Measurements from ENCODE around the gene CD6. TPM values are rescaled to one million over a fixed set of nuclear protein-coding genes. Genes with fewer than 3 reads are reported as not detected.

The CD6 gene
- total RNA-seq, 1 experiment from 2014 or later, result not detected

DNA sequence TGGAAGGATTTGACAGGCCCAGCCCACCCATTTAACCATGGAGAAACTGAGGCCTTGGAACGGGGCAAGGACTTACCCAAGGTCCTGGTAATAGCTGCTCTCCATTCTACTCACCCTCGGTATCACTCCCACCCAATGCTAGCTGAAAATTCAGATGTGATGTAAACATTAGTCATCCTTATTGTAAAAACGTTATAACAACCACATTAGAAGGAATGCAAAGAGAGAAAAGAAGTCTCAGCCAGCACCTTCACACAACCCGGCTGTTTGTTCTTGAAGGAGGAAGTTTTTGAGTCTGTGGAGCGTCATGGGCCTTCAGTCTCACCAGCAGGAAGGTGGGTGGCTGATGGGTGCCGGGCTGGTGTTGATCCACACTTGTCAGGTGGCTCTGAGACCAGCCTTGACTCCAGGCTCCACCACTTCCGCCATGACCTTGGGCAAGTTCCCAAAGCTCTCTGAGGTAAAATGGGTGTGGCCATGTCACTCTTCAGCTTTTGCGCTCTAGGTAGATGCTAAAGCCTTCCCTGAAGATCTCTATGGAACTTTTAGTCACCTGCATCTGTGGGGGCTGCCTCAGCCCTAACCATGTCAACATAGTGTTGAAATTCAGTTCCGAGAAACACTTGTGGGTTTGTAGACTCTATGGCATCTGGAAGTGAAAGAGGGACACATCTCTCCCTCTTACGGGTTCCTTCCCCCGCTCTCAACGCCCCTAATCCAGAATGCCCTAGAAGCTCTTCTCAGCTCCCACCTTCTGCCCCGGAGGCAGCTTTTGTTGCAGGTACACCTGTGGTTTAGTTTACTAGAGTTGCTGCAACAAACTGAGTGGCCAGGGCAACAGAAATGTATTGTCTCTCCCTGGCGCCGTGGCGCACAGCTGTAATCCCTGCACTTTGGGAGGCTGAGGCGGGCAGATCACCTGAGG is 14.8 kb downstream of the CD6 start:
- no peak for DNase-seq
- no peak overlapping the region for H3K4me3 ChIP-seq (ENCODE audit: low read length)
- H3K36me3 ChIP-seq (ENCODE audit: insufficient read depth, low read length), result no peaks in the 10 kb centered on the region
- no peak overlapping the region for H3K27ac ChIP-seq (ENCODE audit: low read length)
- peaks cover 10% of the 10 kb centered on the region for H3K4me1 ChIP-seq (ENCODE audit: low read length)
- H3K4me2 ChIP-seq (ENCODE audit: low read depth, low read length, poor library complexity, severe bottlenecking), result no peak overlapping the region
- no peak overlapping the region for H2AFZ ChIP-seq (ENCODE audit: low read length)
- no peaks in the 10 kb centered on the region for H4K20me1 ChIP-seq (ENCODE audit: insufficient read depth, low read depth, low read length)
- H3K9me2 ChIP-seq (replicated peaks; ENCODE audit: insufficient read depth, low read length), result no peaks in the 10 kb centered on the region
- H3K9ac ChIP-seq (ENCODE audit: low read length), result no peak overlapping the region
- no peaks in the 10 kb centered on the region for H3K9me3 ChIP-seq (ENCODE audit: low read length)
- no peaks in the 10 kb centered on the region for H3K79me2 ChIP-seq (ENCODE audit: low read length)
- no peaks in the 10 kb centered on the region for H3K27me3 ChIP-seq (ENCODE audit: low read length)

DNA sequence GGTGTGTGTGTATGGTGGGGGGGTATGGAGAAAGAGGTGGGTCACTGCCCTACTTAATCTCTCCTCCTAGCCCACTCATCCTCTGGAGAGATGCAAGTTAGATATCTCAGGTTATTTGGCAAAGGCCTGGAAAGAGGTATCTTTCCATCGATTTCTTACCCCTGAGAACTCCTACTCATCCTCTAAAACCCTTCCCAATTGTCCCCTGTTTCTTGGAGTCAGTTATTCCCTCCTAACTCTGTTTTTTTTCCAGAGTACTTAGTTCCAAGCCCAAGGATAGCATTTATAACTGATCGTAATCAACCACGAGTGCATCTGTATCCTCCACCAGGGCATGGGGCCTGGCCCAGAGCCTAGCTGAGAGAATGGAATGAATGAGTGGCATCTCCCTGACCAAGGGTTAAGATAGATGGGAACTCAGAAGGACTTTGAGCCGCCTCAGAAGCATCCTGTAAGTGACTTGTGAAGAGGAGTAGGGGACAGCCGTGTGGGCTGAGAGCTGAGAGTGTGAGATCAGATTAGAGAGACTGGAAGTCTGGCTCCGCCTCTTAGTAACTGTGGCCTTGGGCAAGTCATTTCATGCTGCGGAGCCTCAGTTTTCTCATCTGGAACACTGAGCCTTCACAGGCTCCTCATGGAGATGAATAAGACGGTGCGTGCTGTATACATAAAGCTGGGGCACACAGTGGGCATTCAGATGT is 16.2 kb downstream of the CD6 start:
- Histone ChIP-seq H3K36me3 (ENCODE audit: insufficient read depth, low read length) (no peaks in the 10 kb centered on the region), H3K27me3 (ENCODE audit: low read length) (no peaks in the 10 kb centered on the region), H3K4me1 (ENCODE audit: low read length) (peaks cover 10% of the 10 kb centered on the region), H3K9ac (ENCODE audit: low read length) (no peak overlapping the region), H3K79me2 (ENCODE audit: low read length) (no peaks in the 10 kb centered on the region), H3K4me2 (ENCODE audit: low read depth, low read length, poor library complexity, severe bottlenecking) (no peak overlapping the region), H2AFZ (ENCODE audit: low read length) (no peak overlapping the region), H3K9me2 (replicated peaks; ENCODE audit: insufficient read depth, low read length) (no peaks in the 10 kb centered on the region), H3K27ac (ENCODE audit: low read length) (no peak overlapping the region), H3K9me3 (ENCODE audit: low read length) (no peaks in the 10 kb centered on the region), H4K20me1 (ENCODE audit: insufficient read depth, low read depth, low read length) (no peaks in the 10 kb centered on the region), H3K4me3 (ENCODE audit: low read length) (no peak overlapping the region)
- DNase-seq, result no peak

DNA sequence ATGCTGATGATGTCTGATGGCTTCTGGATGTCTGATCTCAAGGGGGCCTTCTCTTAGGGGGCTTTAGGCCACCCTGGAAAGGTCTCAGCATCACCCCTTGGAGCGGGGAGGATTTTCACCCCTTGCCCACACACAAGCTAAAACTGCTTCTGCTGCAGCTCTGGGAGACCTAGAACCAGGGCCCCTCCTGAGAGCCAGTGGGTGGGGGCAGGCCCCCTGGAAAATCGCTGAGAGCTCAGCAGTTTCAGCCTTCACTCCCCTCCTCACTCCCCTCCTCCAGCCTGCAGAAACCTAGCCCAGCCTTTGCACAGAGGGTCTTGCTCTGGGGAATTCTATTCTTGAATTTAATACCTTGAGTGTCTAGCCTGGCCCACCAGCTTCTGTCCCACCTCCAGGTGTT is 17.2 kb downstream of the CD6 start:
- Histone ChIP-seq H3K9me2 (replicated peaks; ENCODE audit: insufficient read depth, low read length) (no peaks in the 10 kb centered on the region), H3K27me3 (ENCODE audit: low read length) (no peaks in the 10 kb centered on the region), H3K36me3 (ENCODE audit: insufficient read depth, low read length) (no peaks in the 10 kb centered on the region), H4K20me1 (ENCODE audit: insufficient read depth, low read depth, low read length) (no peaks in the 10 kb centered on the region), H3K4me1 (ENCODE audit: low read length) (peaks cover 10% of the 10 kb centered on the region), H3K4me2 (ENCODE audit: low read depth, low read length, poor library complexity, severe bottlenecking) (no peak overlapping the region), H3K4me3 (ENCODE audit: low read length) (no peak overlapping the region), H3K27ac (ENCODE audit: low read length) (no peak overlapping the region), H3K79me2 (ENCODE audit: low read length) (no peaks in the 10 kb centered on the region), H3K9ac (ENCODE audit: low read length) (no peak overlapping the region), H3K9me3 (ENCODE audit: low read length) (no peaks in the 10 kb centered on the region), H2AFZ (ENCODE audit: low read length) (no peak overlapping the region)
- no peak for DNase-seq

DNA sequence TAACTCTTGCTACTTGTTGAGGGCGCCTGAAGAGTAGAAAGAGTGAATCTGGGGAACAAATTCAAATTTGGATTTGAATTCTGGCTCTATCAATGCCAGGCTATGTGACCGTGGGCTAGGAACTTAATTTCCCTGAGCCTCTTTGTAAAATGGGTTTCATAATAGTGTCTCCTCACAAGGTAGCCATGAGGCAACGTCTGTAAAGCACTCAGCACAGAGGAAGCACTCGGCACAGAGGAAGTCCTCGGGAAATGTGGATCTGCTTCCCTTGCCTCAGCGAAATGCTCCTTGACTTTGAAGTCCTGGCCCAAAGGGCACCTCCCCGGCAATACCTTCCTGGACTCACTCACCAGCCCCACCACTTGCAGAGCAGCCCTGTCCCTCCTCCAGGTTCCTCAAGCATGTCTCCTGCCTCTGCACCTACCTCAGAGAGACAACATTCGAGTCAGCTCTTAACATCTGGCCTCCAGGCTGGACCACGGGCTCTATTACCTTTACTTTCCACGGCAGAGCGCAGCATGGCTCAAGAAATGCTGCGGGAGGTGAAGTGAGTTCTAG is 17.7 kb downstream of the CD6 start:
- Histone ChIP-seq H3K4me3 (ENCODE audit: low read length) (no peak overlapping the region), H3K9me2 (replicated peaks; ENCODE audit: insufficient read depth, low read length) (no peaks in the 10 kb centered on the region), H3K27me3 (ENCODE audit: low read length) (no peaks in the 10 kb centered on the region), H3K27ac (ENCODE audit: low read length) (no peak overlapping the region), H3K4me1 (ENCODE audit: low read length) (peaks cover 10% of the 10 kb centered on the region), H3K9me3 (ENCODE audit: low read length) (no peaks in the 10 kb centered on the region), H3K9ac (ENCODE audit: low read length) (no peak overlapping the region; the same call in 1 of the 2 replicates), H3K4me2 (ENCODE audit: low read depth, low read length, poor library complexity, severe bottlenecking) (no peak overlapping the region), H3K36me3 (ENCODE audit: insufficient read depth, low read length) (no peaks in the 10 kb centered on the region), H4K20me1 (ENCODE audit: insufficient read depth, low read depth, low read length) (no peaks in the 10 kb centered on the region), H2AFZ (ENCODE audit: low read length) (no peak overlapping the region; the same call in 1 of the 2 replicates), H3K79me2 (ENCODE audit: low read length) (no peaks in the 10 kb centered on the region)
- DNase-seq, result no peak

DNA sequence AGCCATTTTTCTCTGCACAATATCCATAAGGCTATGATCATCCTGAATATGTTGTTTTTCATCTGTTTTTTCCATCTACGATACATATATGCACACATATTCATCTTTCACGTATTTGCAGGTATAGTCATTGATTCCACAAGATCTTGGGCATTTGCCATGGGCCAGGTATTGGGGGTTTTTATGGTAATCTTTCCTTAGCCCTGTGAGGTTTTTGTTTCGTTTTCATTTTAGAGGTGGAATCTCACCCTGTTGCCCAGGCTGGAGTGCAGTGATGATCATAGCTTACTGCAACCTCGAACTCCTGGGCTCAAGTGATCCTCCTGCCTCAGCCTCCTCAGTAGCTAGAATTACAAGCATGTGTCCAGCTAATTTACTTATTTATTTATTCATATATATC is 20.0 kb downstream of the CD6 start:
- no peaks in the 10 kb centered on the region for H3K36me3 ChIP-seq (ENCODE audit: insufficient read depth, low read length)
- H3K27ac ChIP-seq (ENCODE audit: low read length), result no peak overlapping the region
- DNase-seq, result no peak

DNA sequence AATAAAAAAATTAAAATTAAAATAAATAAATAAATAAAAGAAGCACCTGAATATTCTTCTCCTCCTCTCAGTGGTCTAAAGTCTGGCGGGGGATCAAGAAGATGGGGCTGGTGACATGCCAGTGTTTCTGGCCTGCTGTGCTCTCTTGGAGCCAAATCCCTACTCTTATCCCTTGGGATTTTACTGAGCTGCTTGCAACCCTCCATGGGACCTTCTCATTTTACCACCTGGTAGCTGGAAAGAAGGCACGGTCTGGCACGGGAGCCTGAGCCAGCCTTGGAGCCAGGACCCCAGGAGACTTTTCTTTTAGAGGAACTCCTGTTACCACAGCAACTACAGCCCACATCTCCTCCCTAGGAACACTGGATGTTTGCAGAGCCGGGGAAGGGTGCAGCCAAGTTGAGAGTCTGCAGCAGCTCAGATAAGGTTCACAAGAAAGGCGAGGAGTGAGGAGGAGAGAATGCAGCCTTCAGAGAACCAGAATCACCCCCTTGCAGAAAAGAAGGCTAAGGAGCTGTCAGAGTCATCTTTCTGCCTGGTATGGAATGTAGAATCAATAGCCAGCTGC is 21.4 kb downstream of the CD6 start:
- H3K27me3 ChIP-seq (ENCODE audit: low read length), result no peaks in the 10 kb centered on the region
- H3K9me2 ChIP-seq (replicated peaks; ENCODE audit: insufficient read depth, low read length), result no peaks in the 10 kb centered on the region
- no peak overlapping the region for H3K9ac ChIP-seq (ENCODE audit: low read length)
- no peak overlapping the region for H3K27ac ChIP-seq (ENCODE audit: low read length)
- H4K20me1 ChIP-seq (ENCODE audit: insufficient read depth, low read depth, low read length), result no peaks in the 10 kb centered on the region
- no peaks in the 10 kb centered on the region for H3K79me2 ChIP-seq (ENCODE audit: low read length)
- H3K4me1 ChIP-seq (ENCODE audit: low read length), result peaks cover 10% of the 10 kb centered on the region
- DNase-seq, result no peak
- no peaks in the 10 kb centered on the region for H3K9me3 ChIP-seq (ENCODE audit: low read length)
- H3K4me2 ChIP-seq (ENCODE audit: low read depth, low read length, poor library complexity, severe bottlenecking), result no peak overlapping the region
- no peaks in the 10 kb centered on the region for H3K36me3 ChIP-seq (ENCODE audit: insufficient read depth, low read length)
- H2AFZ ChIP-seq (ENCODE audit: low read length), result no peak overlapping the region
- no peak overlapping the region for H3K4me3 ChIP-seq (ENCODE audit: low read length)

More for the DNA sequence above, 20.0 kb downstream of the CD6 start:
- Histone ChIP-seq H3K79me2 (ENCODE audit: low read length) (no peaks in the 10 kb centered on the region), H4K20me1 (ENCODE audit: insufficient read depth, low read depth, low read length) (no peaks in the 10 kb centered on the region), H3K4me1 (ENCODE audit: low read length) (peaks cover 10% of the 10 kb centered on the region), H3K4me3 (ENCODE audit: low read length) (no peak overlapping the region), H3K4me2 (ENCODE audit: low read depth, low read length, poor library complexity, severe bottlenecking) (no peak overlapping the region), H3K27me3 (ENCODE audit: low read length) (no peaks in the 10 kb centered on the region), H2AFZ (ENCODE audit: low read length) (no peak overlapping the region), H3K9me3 (ENCODE audit: low read length) (no peaks in the 10 kb centered on the region), H3K9me2 (replicated peaks; ENCODE audit: insufficient read depth, low read length) (no peaks in the 10 kb centered on the region), H3K9ac (ENCODE audit: low read length) (no peak overlapping the region)

DNA sequence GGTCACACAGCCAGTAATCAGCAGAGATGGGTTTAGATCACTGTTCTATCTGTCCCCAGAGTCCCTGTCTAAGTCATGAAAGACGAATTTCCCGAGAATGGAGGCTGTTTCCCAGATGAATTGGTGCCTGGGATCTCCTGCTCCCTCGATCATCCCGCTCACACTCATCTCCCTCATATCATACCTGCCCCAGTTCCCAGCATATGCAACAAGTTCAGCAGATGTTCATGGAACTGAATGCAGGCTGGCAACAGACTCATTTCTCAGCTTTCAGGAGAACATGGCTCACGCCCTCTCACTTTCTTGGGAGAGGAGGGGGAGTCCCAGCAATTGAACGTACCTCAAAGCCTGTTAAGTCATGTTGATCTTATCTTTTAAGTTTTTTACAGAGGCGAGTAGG is 22.1 kb downstream of the CD6 start:
- H3K27ac ChIP-seq (ENCODE audit: low read length), result no peak overlapping the region
- no peaks in the 10 kb centered on the region for H3K9me3 ChIP-seq (ENCODE audit: low read length)
- H3K9ac ChIP-seq (ENCODE audit: low read length), result no peak overlapping the region
- peaks cover 9% of the 10 kb centered on the region for H3K4me1 ChIP-seq (ENCODE audit: low read length)
- H4K20me1 ChIP-seq (ENCODE audit: insufficient read depth, low read depth, low read length), result no peaks in the 10 kb centered on the region
- no peak for DNase-seq
- no peak overlapping the region for H2AFZ ChIP-seq (ENCODE audit: low read length)
- no peaks in the 10 kb centered on the region for H3K27me3 ChIP-seq (ENCODE audit: low read length)
- no peaks in the 10 kb centered on the region for H3K36me3 ChIP-seq (ENCODE audit: insufficient read depth, low read length)
- no peak overlapping the region for H3K4me2 ChIP-seq (ENCODE audit: low read depth, low read length, poor library complexity, severe bottlenecking)
- no peaks in the 10 kb centered on the region for H3K79me2 ChIP-seq (ENCODE audit: low read length)
- H3K4me3 ChIP-seq (ENCODE audit: low read length), result no peak overlapping the region
- no peaks in the 10 kb centered on the region for H3K9me2 ChIP-seq (replicated peaks; ENCODE audit: insufficient read depth, low read length)

DNA sequence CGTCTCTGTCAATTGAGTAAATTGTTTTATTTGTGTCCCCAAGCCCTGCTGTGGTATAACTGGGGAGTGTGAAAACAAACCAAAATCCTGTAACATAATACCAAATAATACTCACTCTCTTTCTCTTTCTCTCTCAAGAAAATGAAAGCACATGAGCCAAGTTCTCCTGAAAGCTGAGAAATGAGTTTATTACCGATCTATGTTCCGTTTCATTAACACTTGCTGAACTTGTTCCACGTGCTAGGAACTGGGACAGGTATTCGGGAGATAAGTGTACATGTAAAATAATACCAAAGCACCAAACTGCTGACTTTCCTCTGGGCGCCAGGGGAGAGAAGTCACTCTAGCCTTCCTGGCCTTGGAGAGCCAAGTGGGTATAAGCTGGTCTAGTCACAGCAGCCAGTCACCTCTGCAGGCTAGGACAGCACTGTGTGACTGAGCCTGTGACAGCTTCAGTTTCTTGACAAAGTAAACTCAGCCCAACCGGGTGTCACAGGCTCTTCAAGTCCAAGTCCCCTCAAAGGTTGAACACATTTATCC is 23.1 kb downstream of the CD6 start:
- no peaks in the 10 kb centered on the region for H4K20me1 ChIP-seq (ENCODE audit: insufficient read depth, low read depth, low read length)
- no peaks in the 10 kb centered on the region for H3K27me3 ChIP-seq (ENCODE audit: low read length)
- no peaks in the 10 kb centered on the region for H3K4me1 ChIP-seq (ENCODE audit: low read length)
- no peak overlapping the region for H3K4me3 ChIP-seq (ENCODE audit: low read length)
- H3K9me2 ChIP-seq (replicated peaks; ENCODE audit: insufficient read depth, low read length), result no peaks in the 10 kb centered on the region
- no peaks in the 10 kb centered on the region for H3K36me3 ChIP-seq (ENCODE audit: insufficient read depth, low read length)
- no peak for DNase-seq
- H3K9me3 ChIP-seq (ENCODE audit: low read length), result no peaks in the 10 kb centered on the region
- H3K4me2 ChIP-seq (ENCODE audit: low read depth, low read length, poor library complexity, severe bottlenecking), result no peak overlapping the region
- no peak overlapping the region for H2AFZ ChIP-seq (ENCODE audit: low read length)
- H3K9ac ChIP-seq (ENCODE audit: low read length), result no peak overlapping the region
- no peaks in the 10 kb centered on the region for H3K79me2 ChIP-seq (ENCODE audit: low read length)
- no peak overlapping the region for H3K27ac ChIP-seq (ENCODE audit: low read length)

Data from Karpas-422 (cell line).